Type B pancreatic cell (in vitro differentiated cells): ENCODE results near the gene TPM2. TPM values are rescaled to one million over a fixed set of nuclear protein-coding genes. Genes with fewer than 3 reads are reported as not detected.

Experiments used
- DNase-seq: peaks from one replicate; pipeline ENCODE4 v3.0.0; 2021; ENCODE audit warnings: mixed read lengths; ENCODE audit not compliant: unreplicated experiment; ENCODE audit errors: extremely low spot score
- H3K27ac Mint-ChIP-seq: 2 replicates; pipeline ENCODE4 v1.8.0; 2021; ENCODE audit warnings: mild to moderate bottlenecking, mixed read lengths
- H3K27me3 Mint-ChIP-seq: 2 replicates; pipeline ENCODE4 v1.8.0; 2021; ENCODE audit warnings: mixed read lengths
- H3K36me3 Mint-ChIP-seq: 2 replicates; pipeline ENCODE4 v1.8.0; 2021; ENCODE audit warnings: mixed read lengths
- H3K4me1 Mint-ChIP-seq: one replicate; pipeline ENCODE4 v1.8.0; 2021; ENCODE audit warnings: mixed read lengths; ENCODE audit not compliant: unreplicated experiment
- H3K4me3 Mint-ChIP-seq: 2 replicates; pipeline ENCODE4 v1.8.0; 2021; ENCODE audit warnings: mild to moderate bottlenecking, mixed read lengths
- H3K9me3 Mint-ChIP-seq: 2 replicates; pipeline ENCODE4 v1.8.0; 2021; ENCODE audit warnings: mixed read lengths
- total RNA-seq: library from RNA; stranded (reverse); gene quantifications from 2 replicates; pipeline ENCODE4 v1.2.1, GENCODE V29; 2021; ENCODE audit warnings: low replicate concordance
- TF ChIP-seq, protein P1 (sequence below): fragments of 200-600 bp; sonication (generic); conservative IDR thresholded peaks from 2 replicates; pipeline ENCODE4 v1.5.0; 2021; ENCODE audit warnings: antibody characterized with exemption, mild to moderate bottlenecking

The TPM2 gene
- total RNA-seq, 1 donor from 2014 or later = 241 TPM

DNA sequence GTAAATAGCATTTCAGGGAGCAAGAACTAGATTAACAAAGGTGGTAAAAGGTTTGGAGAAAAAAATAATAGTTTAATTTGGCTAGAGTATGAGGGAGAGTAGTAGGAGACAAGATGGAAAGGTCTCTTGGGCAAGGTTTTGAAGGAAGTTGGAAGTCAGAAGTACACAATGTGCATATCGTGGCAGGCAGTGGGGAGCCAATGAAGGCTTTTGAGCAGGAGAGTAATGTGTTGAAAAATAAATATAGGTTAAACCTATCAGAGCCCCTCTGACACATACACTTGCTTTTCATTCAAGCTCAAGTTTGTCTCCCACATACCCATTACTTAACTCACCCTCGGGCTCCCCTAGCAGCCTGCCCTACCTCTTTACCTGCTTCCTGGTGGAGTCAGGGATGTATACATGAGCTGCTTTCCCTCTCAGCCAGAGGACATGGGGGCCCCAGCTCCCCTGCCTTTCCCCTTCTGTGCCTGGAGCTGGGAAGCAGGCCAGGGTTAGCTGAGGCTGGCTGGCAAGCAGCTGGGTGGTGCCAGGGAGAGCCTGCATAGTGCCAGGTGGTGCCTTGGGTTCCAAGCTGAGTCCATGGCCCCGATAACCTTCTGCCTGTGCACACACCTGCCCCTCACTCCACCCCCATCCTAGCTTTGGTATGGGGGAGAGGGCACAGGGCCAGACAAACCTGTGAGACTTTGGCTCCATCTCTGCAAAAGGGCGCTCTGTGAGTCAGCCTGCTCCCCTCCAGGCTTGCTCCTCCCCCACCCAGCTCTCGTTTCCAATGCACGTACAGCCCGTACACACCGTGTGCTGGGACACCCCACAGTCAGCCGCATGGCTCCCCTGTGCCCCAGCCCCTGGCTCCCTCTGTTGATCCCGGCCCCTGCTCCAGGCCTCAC lies 16.3 kb downstream of the TPM2 start, which contains the start of gene CA9:
TSS of gene CA9 (plus strand) at position 797 of the 893 bp plus-strand sequence. CDS start at position 829, 32 bp downstream.
- TF ChIP-seq, protein P1, sequence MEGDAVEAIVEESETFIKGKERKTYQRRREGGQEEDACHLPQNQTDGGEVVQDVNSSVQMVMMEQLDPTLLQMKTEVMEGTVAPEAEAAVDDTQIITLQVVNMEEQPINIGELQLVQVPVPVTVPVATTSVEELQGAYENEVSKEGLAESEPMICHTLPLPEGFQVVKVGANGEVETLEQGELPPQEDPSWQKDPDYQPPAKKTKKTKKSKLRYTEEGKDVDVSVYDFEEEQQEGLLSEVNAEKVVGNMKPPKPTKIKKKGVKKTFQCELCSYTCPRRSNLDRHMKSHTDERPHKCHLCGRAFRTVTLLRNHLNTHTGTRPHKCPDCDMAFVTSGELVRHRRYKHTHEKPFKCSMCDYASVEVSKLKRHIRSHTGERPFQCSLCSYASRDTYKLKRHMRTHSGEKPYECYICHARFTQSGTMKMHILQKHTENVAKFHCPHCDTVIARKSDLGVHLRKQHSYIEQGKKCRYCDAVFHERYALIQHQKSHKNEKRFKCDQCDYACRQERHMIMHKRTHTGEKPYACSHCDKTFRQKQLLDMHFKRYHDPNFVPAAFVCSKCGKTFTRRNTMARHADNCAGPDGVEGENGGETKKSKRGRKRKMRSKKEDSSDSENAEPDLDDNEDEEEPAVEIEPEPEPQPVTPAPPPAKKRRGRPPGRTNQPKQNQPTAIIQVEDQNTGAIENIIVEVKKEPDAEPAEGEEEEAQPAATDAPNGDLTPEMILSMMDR = no peak
- no peaks in the 10 kb centered on the region for H3K9me3 Mint-ChIP-seq
- peak within 1 kb of the TSS; percentile 73 for H3K4me3 Mint-ChIP-seq
- H3K27ac Mint-ChIP-seq = no peak within 1 kb of the TSS
- no peaks in the 10 kb centered on the region for H3K36me3 Mint-ChIP-seq
- peaks cover 31% of the 10 kb centered on the region for H3K4me1 Mint-ChIP-seq
- DNase-seq = no peak
- peaks cover 10% of the 10 kb centered on the region for H3K27me3 Mint-ChIP-seq

DNA sequence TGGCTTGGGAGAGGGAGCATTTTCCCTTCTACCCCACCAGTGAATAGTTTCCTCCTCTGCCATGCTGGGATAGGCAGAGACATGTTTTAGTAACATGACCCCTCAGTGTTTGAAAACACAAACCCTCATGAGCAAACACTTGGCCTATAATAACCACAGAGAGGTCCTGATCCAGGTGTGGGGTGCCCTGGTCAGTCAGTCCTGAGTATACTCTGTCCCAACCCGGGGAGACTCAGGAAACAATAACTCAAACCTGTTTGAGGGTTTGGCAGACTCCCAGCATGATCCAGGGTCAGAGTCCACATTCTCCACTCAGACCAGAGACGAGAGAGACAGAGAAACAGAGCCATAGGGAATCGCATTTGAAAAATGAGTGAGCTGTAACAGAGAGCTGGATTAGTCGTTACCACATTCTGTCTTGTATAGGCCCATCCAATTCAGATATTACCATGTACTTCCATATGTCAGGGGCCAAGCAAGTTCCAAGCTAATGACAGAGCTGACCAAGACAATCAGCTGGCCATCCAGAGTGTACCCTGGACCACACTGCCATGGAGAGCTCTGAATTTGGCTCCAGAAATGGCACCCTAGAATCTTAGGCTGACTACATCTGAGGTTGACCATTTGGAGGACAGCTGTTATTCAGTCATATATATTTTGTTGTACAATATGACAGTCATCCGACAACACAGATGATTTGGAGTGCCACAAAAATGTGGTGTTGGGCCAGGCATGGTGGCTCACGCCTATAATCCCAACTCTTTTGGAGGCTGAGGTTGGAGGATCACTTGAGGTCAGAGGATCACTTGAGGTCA lies 20.2 kb downstream of the TPM2 start:
- no peak for DNase-seq
- no peaks in the 10 kb centered on the region for H3K36me3 Mint-ChIP-seq
- no peaks in the 10 kb centered on the region for H3K9me3 Mint-ChIP-seq
- H3K4me3 Mint-ChIP-seq = no peak overlapping the region
- H3K4me1 Mint-ChIP-seq = peaks cover 33% of the 10 kb centered on the region
- H3K27me3 Mint-ChIP-seq = peaks cover 4% of the 10 kb centered on the region
- peak overlapping the region; percentile 74 for H3K27ac Mint-ChIP-seq
- TF ChIP-seq, protein P1 = no peak

DNA sequence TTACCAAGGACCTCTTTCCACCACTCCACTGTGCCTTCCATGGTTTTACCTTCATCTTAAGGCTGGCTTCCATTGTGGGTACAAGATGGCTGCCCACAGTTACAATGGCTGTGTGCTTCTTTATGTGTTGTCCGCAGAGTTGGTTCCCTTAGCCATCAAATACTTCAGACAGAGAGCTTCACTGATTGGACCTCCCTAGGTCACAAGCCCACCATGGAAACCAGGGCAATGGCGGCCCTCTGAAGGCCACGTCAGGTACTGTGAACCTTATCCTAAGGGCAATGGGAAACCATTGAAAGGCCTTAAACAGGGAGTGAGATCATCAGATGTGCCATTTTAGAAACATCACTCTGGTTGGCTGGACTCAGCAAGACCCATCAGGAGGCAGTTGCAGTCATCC lies 21.8 kb downstream of the TPM2 start:
- Mint-ChIP-seq H3K27ac (no peak overlapping the region), H3K27me3 (no peaks in the 10 kb centered on the region), H3K9me3 (no peaks in the 10 kb centered on the region), H3K4me3 (no peak overlapping the region), H3K4me1 (peaks cover 38% of the 10 kb centered on the region), H3K36me3 (no peaks in the 10 kb centered on the region)
- TF ChIP-seq, protein P1 = no peak
- no peak for DNase-seq

DNA sequence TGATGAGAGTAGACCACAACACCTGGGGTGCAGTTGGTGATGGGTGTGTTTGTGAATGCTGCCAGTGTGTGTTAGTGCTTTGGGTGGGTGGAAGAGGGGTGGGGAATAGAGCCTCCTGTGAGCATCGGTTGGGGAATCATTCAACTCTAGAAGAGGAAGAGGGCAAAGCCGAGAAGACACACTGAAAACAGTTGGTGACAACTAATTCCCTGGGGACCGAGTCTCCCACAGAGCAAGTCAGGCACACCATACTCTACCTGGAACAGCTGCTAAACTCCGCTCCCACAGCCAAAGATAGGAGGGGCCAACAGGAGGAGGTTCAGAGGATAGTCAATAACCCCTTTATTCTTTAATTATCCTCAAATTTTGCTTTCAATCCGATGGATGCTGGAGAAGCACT lies 23.2 kb downstream of the TPM2 start:
- H3K27me3 Mint-ChIP-seq = no peaks in the 10 kb centered on the region
- H3K27ac Mint-ChIP-seq = peak overlapping the region; percentile 67
- no peaks in the 10 kb centered on the region for H3K36me3 Mint-ChIP-seq
- peaks cover 48% of the 10 kb centered on the region for H3K4me1 Mint-ChIP-seq
- H3K9me3 Mint-ChIP-seq = no peaks in the 10 kb centered on the region
- no peak overlapping the region for H3K4me3 Mint-ChIP-seq
- DNase-seq = no peak
- TF ChIP-seq, protein P1 = no peak

DNA sequence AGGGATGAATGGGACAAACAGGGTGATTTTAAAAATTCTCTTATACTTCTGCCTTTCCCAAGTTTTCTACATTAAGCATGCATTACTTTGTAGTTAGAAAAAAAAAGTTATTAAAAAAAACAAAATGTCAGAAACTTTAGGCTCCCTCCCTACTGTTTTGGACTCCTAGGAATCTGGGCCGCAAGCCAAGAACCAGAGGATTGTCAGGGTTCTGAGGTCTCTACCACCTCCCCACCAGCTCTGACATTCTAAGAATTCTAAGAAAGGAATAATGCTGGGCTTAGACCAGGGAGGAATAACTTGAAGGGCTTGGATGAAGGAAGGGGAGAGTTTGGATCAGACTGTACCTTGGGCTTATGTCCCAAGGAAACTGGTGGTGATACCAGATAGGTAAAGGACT lies 23.7 kb downstream of the TPM2 start:
- Mint-ChIP-seq H3K9me3 (no peaks in the 10 kb centered on the region), H3K4me3 (peak overlapping the region; percentile 86), H3K4me1 (peaks cover 49% of the 10 kb centered on the region), H3K36me3 (peaks cover 1% of the 10 kb centered on the region), H3K27me3 (no peaks in the 10 kb centered on the region), H3K27ac (peak overlapping the region; percentile 67)
- TF ChIP-seq, protein P1 = no peak
- DNase-seq = no peak
